ENCODE results near the gene PLS3. TPM values are rescaled to one million over a fixed set of nuclear protein-coding genes. Genes with fewer than 3 reads are reported as not detected.

The PLS3 gene
- total RNA-seq, 1 donor from 2014 or later = 17.8 TPM

DNA sequence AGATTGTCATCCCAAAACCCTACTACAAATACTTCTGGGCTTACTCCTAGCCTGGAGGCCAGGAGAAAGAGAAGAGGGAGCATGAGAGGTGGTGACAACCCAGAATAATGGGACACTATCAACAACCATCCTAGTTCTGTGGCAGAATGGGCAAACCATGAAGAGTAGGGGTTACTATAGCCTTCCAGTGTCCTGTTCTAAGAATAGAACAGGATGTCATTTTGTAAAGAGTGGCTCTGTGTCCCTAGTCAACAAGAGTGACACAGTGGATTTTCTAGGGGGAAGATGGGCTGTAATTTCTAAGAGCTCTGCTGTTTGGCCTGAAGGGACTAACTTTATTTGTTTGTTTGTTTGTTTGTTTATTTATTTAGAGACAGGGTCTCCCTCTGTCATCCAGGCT is 136.0 kb downstream of the PLS3 start:
- Mint-ChIP-seq H3K9me3 (ENCODE audit: unreplicated experiment) (no peaks in the 10 kb centered on the region), H3K27ac (ENCODE audit: unreplicated experiment) (no peak overlapping the region), H3K4me3 (ENCODE audit: unreplicated experiment) (no peak overlapping the region), H3K4me1 (ENCODE audit: low read depth, unreplicated experiment) (no peaks in the 10 kb centered on the region), H3K27me3 (ENCODE audit: unreplicated experiment) (peaks cover 2% of the 10 kb centered on the region), H3K36me3 (ENCODE audit: unreplicated experiment) (no peaks in the 10 kb centered on the region)
- DNase-seq = no peak
- TF ChIP-seq, protein P1, sequence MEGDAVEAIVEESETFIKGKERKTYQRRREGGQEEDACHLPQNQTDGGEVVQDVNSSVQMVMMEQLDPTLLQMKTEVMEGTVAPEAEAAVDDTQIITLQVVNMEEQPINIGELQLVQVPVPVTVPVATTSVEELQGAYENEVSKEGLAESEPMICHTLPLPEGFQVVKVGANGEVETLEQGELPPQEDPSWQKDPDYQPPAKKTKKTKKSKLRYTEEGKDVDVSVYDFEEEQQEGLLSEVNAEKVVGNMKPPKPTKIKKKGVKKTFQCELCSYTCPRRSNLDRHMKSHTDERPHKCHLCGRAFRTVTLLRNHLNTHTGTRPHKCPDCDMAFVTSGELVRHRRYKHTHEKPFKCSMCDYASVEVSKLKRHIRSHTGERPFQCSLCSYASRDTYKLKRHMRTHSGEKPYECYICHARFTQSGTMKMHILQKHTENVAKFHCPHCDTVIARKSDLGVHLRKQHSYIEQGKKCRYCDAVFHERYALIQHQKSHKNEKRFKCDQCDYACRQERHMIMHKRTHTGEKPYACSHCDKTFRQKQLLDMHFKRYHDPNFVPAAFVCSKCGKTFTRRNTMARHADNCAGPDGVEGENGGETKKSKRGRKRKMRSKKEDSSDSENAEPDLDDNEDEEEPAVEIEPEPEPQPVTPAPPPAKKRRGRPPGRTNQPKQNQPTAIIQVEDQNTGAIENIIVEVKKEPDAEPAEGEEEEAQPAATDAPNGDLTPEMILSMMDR (IDR thresholded peaks at IDR 0.05; ENCODE audit: partially characterized antibody, unreplicated experiment) = no peak

DNA sequence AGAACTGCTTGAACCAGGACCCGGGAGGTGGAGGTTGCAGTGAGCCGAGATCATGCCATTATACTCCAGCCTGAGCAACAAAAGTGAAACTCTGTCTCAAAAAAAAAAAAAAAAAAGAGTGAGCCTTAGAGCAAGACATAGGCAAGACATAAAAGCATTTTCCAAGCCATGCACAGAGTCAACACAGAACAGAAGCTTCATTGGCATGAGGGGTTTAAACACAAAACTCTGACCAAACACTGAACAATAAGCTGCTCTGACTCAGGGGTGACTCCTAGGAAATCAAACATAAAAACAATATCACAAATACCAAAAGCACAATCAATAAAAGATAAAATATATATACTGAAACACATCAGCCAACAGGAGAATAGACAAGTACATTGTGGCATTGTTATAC is 136.8 kb downstream of the PLS3 start:
- Mint-ChIP-seq H3K4me1 (ENCODE audit: low read depth, unreplicated experiment) (no peaks in the 10 kb centered on the region), H3K27me3 (ENCODE audit: unreplicated experiment) (peaks cover 2% of the 10 kb centered on the region), H3K4me3 (ENCODE audit: unreplicated experiment) (no peak overlapping the region), H3K9me3 (ENCODE audit: unreplicated experiment) (no peaks in the 10 kb centered on the region), H3K27ac (ENCODE audit: unreplicated experiment) (no peak overlapping the region), H3K36me3 (ENCODE audit: unreplicated experiment) (no peaks in the 10 kb centered on the region)
- TF ChIP-seq, protein P1 (IDR thresholded peaks at IDR 0.05; ENCODE audit: partially characterized antibody, unreplicated experiment) = no peak
- no peak for DNase-seq
